Right hindlimb (tissue), 1 donor: Measurements from ENCODE around the gene IL4.

ENCODE experiments used
- DNase-seq: peaks from one replicate; pipeline ENCODE4 v3.0.0-alpha.2; 2018

IL4 gene

GRCh38 chr5:132658381-132659302, 15.1 kb upstream of the IL4 start:
- no peak for DNase-seq

- no peak for DNase-seq
Observed at GRCh38 chr5:132659598-132660493, 13.9 kb upstream of the IL4 start.

- no peak for DNase-seq
Observed at GRCh38 chr5:132661231-132662003, 12.4 kb upstream of the IL4 start.

DNA sequence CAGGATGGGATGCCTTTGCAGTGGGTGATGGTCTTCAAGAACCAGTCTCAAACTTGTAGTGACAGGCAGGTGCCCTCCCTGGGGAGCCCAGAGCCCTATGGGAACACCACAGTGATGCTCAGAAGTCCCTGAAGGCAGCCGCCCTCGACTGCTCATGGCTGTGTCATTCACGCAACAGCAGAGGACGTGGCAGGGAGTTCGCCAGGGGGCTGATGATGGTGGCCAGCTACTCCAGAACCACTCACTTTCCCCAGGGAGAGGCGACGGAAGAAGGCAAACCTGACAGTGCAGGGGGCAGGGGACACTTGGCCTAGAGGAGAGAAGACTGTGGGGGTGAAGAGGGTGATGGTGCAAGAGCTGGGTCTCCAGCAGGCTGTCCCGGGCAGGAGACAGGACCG, 11.8 kb upstream of the IL4 start:
- DNase-seq, result no peak

DNA sequence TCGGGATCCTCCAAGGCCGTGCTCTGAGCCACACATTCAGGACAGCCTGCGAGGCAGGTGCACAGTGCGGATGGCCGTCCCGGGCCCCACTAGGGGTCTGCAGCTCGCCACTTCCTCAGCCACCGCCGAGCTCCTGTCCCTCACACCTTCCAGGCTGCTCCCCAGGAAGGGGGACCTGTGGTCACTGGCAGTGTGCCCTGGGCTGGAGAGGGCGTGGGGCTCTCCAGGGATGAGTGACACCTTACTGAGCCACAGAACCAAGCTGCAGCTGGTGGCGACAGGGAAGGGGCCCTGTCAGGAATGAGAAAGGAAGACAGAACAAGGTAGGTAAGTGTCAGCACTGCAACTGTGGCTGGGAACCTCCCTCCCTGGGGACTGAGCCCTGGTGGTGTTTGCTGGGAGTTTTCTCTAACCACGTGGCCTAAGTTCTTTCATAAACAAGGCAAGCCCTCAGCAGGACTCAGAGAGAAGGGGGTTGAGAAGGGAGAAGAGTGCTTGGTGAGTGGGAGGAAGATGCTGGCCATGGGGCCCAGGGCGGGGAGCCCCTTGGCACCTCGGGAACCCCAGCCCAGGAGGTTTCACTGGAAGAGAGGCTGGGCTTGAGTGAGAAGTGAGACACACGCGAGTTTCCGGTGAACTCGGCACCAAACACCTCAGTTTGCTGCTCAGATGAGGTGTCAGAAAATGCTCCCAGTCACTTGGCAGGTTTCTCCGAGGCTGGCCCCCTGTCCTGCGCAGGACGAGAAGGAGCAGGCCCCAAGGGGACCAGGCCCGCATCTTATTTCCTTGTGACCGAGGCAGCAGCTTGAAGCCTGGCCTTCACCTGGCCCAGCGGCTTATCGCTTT, 10.6 kb upstream of the IL4 start:
- no peak for DNase-seq

GRCh38 chr5:132663771-132664695, 9.8 kb upstream of the IL4 start:
- DNase-seq, result peak; percentile 44

DNA sequence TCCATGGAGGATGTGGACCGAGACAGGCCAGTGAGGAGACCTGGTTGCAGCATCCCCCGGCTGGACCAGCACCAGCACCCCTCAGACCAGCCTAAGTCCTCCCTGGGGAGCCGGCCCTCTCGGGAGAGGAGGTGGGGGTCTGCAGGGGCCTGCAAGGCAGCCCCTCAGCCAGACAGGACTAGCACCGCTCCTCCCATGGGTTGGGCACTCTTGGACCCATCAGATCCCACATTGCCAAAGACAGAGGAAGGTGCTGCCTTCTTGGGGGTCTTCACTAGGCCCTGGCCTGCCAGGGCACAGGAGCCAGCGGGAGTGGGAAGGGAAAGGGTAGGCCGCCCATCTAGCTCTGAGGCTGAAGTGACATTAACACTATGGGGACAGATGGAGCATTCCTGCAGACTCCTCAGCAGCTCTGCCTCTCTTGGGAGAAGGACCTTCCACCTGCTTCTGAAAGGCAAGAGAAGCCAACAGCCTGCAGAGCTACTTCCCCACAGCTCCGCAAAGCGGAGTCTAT, 9.0 kb upstream of the IL4 start:
- no peak for DNase-seq

DNA sequence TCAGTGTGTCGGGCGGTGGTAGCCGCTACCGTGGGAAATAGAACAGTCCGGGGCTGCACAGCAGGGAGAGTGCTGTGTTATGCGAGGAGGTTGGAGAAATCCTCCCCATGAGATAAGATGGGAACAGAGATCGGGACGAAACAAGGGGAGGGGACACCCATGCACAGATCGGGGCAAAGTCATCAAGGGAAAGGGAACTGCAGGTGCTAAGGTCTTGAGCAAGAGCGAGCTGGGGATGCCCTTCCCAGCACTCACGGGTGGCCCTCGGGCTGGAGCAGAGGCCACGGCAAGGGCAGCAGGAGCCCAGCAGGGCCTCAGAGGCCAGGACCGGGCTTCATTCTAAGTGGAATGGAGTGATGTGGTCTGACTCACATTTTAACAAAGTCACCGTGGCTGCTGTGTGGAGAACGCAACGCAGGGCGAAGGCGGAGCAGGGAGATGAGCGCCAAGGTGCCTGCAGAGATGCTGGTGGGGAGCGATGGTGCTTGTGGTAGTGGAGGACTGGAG, 8.2 kb upstream of the IL4 start:
- no peak for DNase-seq

DNA sequence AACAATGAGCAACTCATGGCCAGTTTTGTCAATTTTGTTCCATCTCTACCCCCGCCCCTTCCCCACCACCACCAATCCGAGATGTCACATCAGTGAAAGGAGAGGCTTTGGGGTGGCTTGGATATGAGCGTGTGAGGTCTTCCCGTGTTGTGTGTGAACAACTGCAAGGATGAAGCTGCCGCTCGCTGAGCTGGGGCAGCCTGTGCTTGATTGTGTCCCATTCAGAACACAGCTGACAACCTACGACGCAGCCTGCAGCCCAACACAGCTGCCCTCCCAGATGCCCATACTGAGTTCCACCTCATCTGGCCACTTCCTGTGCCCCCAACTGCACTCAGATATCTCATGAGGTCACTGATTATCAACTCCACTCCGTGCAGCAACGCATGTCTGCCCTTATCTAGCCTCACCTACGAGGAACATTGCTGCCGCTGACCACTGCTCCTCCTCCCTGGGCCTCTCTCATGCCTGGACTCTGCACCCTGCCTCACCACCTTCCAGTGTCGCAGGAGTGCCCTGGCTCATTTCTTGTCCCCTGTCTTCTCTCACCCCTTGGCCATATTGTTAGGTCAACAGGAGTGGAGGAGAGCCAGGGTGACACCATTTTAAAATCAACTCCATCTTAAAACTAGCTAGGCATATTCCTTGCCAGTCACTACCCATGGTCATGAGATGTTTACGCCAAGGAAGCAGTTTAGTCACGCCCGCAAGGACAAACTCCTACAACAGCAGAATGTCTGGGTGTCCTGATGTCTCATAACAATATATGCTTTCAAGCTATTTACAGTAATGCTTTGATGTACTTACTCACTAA, 7.3 kb upstream of the IL4 start:
- no peak for DNase-seq

GRCh38 chr5:132667309-132667708, 6.5 kb upstream of the IL4 start:
- no peak for DNase-seq

GRCh38 chr5:132667761-132668705, 5.8 kb upstream of the IL4 start:
- no peak for DNase-seq

GRCh38 chr5:132668706-132669454, 4.9 kb upstream of the IL4 start:
- no peak for DNase-seq

DNA sequence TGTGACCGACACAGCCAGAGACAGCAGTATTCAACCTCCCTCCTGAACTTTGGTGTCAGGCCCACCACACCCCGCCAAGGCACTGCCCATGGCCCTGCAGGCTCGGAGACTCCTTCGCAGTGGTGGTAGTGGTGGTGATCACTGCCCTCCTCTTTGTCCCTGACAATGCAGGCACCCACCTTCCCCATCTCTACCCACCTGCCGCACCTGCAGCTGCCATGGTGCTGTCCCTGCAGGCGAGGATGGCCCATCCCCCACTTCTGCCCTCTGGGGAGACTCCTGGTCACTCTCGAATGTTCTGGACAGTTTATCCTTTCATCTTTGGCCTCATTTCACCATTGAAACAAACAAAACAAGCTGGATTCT, 4.4 kb upstream of the IL4 start:
- DNase-seq, result no peak

DNA sequence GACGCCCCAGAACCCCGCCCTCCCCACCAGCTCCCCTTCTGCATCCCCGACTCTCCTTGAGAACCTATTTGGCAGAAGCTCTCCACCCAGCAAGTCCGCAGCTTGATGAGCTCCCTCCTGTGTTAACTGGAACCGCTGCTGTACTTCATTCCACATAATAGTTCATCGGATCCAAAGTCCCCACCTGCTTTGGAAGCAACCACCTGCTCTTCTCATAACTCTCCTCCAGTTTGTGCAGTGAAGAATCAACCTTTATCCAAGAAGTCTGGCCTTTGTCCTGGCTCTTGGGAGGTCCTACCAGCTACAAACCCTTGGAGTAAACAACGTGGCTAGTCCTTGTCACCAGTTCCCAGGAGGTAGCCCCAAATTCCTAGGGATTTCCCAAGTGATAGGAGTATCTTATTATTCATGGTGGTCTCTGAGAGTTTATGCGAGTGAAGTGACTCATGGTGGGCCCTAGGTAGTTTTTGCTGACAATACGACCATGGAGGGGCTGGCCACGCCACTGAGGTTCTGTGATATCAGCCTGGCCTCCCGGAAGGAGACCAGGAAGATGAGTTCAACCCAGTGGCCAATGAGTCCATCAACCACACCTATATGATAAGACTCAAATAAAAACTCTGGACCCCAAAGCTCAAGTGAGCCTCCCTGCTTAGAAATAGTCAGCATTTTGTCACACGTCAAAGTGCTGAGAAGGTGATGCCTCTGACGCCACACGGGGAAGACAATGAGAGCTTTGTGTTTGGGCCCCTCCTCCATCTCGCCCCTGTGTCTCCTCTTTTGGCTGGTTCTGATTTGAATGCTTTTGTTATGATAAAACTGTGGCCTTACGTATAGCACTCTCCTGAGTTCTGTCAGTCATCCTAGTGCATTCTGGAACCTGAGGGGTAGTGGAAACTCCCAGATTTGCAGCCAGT, 3.6 kb upstream of the IL4 start:
- no peak for DNase-seq

- DNase-seq, result no peak
Observed at GRCh38 chr5:132671000-132671399, 2.8 kb upstream of the IL4 start.

DNA sequence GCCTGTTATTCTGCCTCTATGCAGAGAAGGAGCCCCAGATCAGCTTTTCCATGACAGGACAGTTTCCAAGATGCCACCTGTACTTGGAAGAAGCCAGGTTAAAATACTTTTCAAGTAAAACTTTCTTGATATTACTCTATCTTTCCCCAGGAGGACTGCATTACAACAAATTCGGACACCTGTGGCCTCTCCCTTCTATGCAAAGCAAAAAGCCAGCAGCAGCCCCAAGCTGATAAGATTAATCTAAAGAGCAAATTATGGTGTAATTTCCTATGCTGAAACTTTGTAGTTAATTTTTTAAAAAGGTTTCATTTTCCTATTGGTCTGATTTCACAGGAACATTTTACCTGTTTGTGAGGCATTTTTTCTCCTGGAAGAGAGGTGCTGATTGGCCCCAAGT, 301 bp upstream of the IL4 start:
- no peak for DNase-seq
